Esophagus muscularis mucosa (tissue), 4 donors: ENCODE data around the gene ARID1B. TPM values are rescaled to one million over a fixed set of nuclear protein-coding genes. Genes with fewer than 3 reads are reported as not detected.

Experiments
- DNase-seq: peaks from one replicate; pipeline ENCODE4 v3.0.0-alpha.2; 2017; ENCODE audit errors: extremely low spot score
- H3K27ac ChIP-seq, 4 donors: fragments of 200-600 bp; sonication (generic); replicated peaks in 1 of 4; 1 replicate in 3 of 4; 2 replicates in 1 of 4; pipeline ENCODE4 v1.5.1; 2016 to 2019; ENCODE audit warnings: mild to moderate bottlenecking in 1 of 4
- H3K27me3 ChIP-seq, 4 donors: fragments of 200-600 bp; sonication (generic); one replicate each; pipeline versions ENCODE4 v1.5.1 to v1.6.0; 2016 to 2019
- H3K36me3 ChIP-seq, 4 donors: fragments of 200-600 bp; sonication (generic); one replicate each; pipeline ENCODE4 v1.5.1; 2016 to 2019
- H3K4me1 ChIP-seq, 4 donors: fragments of 200-600 bp; sonication (generic); one replicate each; pipeline ENCODE4 v1.5.1; 2016 to 2019
- H3K4me3 ChIP-seq, 4 donors: fragments of 200-600 bp; sonication (generic); 1 replicate in 2 of 4; 2 replicates in 2 of 4; pipeline ENCODE4 v1.5.1; 2016 to 2019; ENCODE audit warnings: mild to moderate bottlenecking in 4 of 4, moderate library complexity in 1 of 4
- H3K9me3 ChIP-seq, 4 donors: fragments of 200-600 bp; sonication (generic); 1 replicate in 3 of 4; 2 replicates in 1 of 4; pipeline ENCODE4 v1.5.1; 2016 to 2019
- CTCF ChIP-seq, 3 experiments: fragments of 200-600 bp in 2 of 3; fragments of 450-650 bp in 1 of 3; sonication (generic) in 2 of 3; IDR thresholded peaks; one replicate each; pipeline ENCODE4 v1.5.1; 2017 to 2019; ENCODE audit warnings: antibody characterized with exemption in 3 of 3, mild to moderate bottlenecking in 2 of 3, moderate library complexity in 1 of 3
- EP300 ChIP-seq: sonication (generic); formaldehyde crosslinking; IDR thresholded peaks from one replicate; pipeline ENCODE4 v1.6.1; 2017; ENCODE audit warnings: antibody characterized with exemption
- POLR2A ChIP-seq: fragments of 450-650 bp; IDR thresholded peaks from one replicate; pipeline ENCODE4 v1.6.1; 2017; ENCODE audit warnings: antibody characterized with exemption, moderate library complexity, mild to moderate bottlenecking, low read depth
- POLR2AphosphoS5 ChIP-seq, 2 donors: sonication (generic); formaldehyde crosslinking; IDR thresholded peaks; one replicate each; pipeline ENCODE4 v1.6.1; 2017; ENCODE audit warnings: antibody characterized with exemption in 2 of 2
- WGBS: methylation state at CpG from one replicate; pipeline ENCODE4 v1.1.5; 2018; 5-methylcytosine and 5-hydroxymethylcytosine counted together
- intact Hi-C: fragments of 100-400 bp; cut with DNase I; formaldehyde crosslinking; loops from one replicate; pipeline ENCODE4 v1.15.1; 2023
- total RNA-seq, 4 donors: library from RNA; depleted of rRNA; stranded (reverse); fragments of >200 nt; gene quantifications; one replicate each; pipeline versions ENCODE4 v1.1.0 to v1.2.1, GENCODE V29; 2016

ARID1B gene
- total RNA-seq, 4 donors from 2014 or later = 55.0 to 87.2 (median 72.7) TPM

GRCh38 chr6:157224178-157224950 lies 447.2 kb downstream of the ARID1B start:
- DNase-seq = no peak
- no peak for TF ChIP-seq POLR2AphosphoS5 (IDR thresholded peaks at IDR 0.05)
- no peak for TF ChIP-seq CTCF (IDR thresholded peaks at IDR 0.05)
- no peak for TF ChIP-seq POLR2A
- no peaks in the 10 kb centered on the region for H3K9me3 ChIP-seq
- intact Hi-C loops = no loop called here
- WGBS = 91% methylated on average over 25 of the region's 33 CpGs
- no peak overlapping the region for H3K4me3 ChIP-seq
- H3K27ac ChIP-seq = peak overlapping the region; percentile 82 to 90 (median 88)
- H3K36me3 ChIP-seq = no peaks in the 10 kb centered on the region
- H3K27me3 ChIP-seq = no peaks in the 10 kb centered on the region
- H3K4me1 ChIP-seq = peaks cover 33 to 56% (median 43%) of the 10 kb centered on the region in 4 donors

- no peak overlapping the region for H3K4me3 ChIP-seq
Measured at GRCh38 chr6:157224951-157225574, 447.9 kb downstream of the ARID1B start.

GRCh38 chr6:157225575-157225995 lies 448.4 kb downstream of the ARID1B start:
- Histone ChIP-seq H3K27me3 (no peaks in the 10 kb centered on the region), H3K27ac (peak overlapping the region; percentile 82 to 90 (median 88)), H3K4me1 (peaks cover 31 to 49% (median 42%) of the 10 kb centered on the region in 4 donors), H3K36me3 (no peaks in the 10 kb centered on the region), H3K9me3 (no peaks in the 10 kb centered on the region), H3K4me3 (no peak overlapping the region)
- intact Hi-C loops = no loop called here
- DNase-seq = no peak
- WGBS = 78% methylated on average over 12 of the region's 12 CpGs
- TF ChIP-seq POLR2AphosphoS5 (IDR thresholded peaks at IDR 0.05) (peak; percentile 44 to 55), EP300 (no peak), CTCF (IDR thresholded peaks at IDR 0.05) (no peak)

More at GRCh38 chr6:157224951-157225574, 447.9 kb downstream of the ARID1B start:
- WGBS = 96% methylated on average over 26 of the region's 26 CpGs
- no peak for DNase-seq
- Histone ChIP-seq H3K4me1 (peaks cover 33 to 54% (median 43%) of the 10 kb centered on the region in 4 donors), H3K9me3 (no peaks in the 10 kb centered on the region), H3K36me3 (no peaks in the 10 kb centered on the region), H3K27ac (peak overlapping the region; percentile 82 to 90 (median 88)), H3K27me3 (no peaks in the 10 kb centered on the region)
- TF ChIP-seq POLR2A (no peak), POLR2AphosphoS5 (IDR thresholded peaks at IDR 0.05) (no peak), EP300 (no peak), CTCF (IDR thresholded peaks at IDR 0.05) (no peak)
- intact Hi-C loops = no loop called here

- no peak for DNase-seq
- 41% methylated on average over 4 of the region's 4 CpGs for WGBS
- Histone ChIP-seq H3K27ac (peak overlapping the region; percentile 82 to 90 (median 88)), H3K36me3 (no peaks in the 10 kb centered on the region), H3K27me3 (no peaks in the 10 kb centered on the region), H3K9me3 (no peaks in the 10 kb centered on the region), H3K4me1 (peaks cover 26 to 44% (median 40%) of the 10 kb centered on the region in 4 donors), H3K4me3 (no peak overlapping the region)
- no peak for TF ChIP-seq EP300
- TF ChIP-seq POLR2AphosphoS5 (IDR thresholded peaks at IDR 0.05) = peak; percentile 49 to 50
- intact Hi-C loops = no loop called here
Measured at GRCh38 chr6:157226026-157226625, 448.9 kb downstream of the ARID1B start.

- Histone ChIP-seq H3K9me3 (no peaks in the 10 kb centered on the region), H3K27me3 (no peaks in the 10 kb centered on the region), H3K27ac (peak overlapping the region; percentile 82 to 90 (median 88)), H3K4me1 (peaks cover 26 to 37% (median 35%) of the 10 kb centered on the region in 4 donors), H3K36me3 (no peaks in the 10 kb centered on the region), H3K4me3 (no peak overlapping the region)
- intact Hi-C loops = no loop called here
- no peak for DNase-seq
- 59% methylated on average over 4 of the region's 4 CpGs for WGBS
- TF ChIP-seq EP300 = no peak
- TF ChIP-seq POLR2A = no peak
- no peak for TF ChIP-seq CTCF (IDR thresholded peaks at IDR 0.05)
- no peak for TF ChIP-seq POLR2AphosphoS5 (IDR thresholded peaks at IDR 0.05)
Measured at GRCh38 chr6:157226761-157227160, 449.6 kb downstream of the ARID1B start.
